Right lobe of liver (tissue), 6 donors: ENCODE results near the gene ABCC9. TPM values are rescaled to one million over a fixed set of nuclear protein-coding genes. Genes with fewer than 3 reads are reported as not detected.

Experiments used
- ATAC-seq, 4 donors: fragments of 200-7000 bp; cut with Tn5 transposase; one replicate each; pipeline ENCODE4 v1.9.1; 2020; ENCODE audit warnings: mild to moderate bottlenecking in 4 of 4, moderate library complexity in 4 of 4
- DNase-seq, 3 donors: peaks; one replicate each; pipeline ENCODE4 v3.0.0-alpha.2; 2020
- H3K27ac ChIP-seq, 3 donors: fragments of 200-600 bp; one replicate each; pipeline ENCODE4 v1.8.0; 2022
- H3K27me3 ChIP-seq, 2 donors: fragments of 200-600 bp; one replicate each; pipeline ENCODE4 v1.8.0; 2022
- H3K36me3 ChIP-seq, 4 donors: fragments of 200-600 bp; sonication (generic) in 1 of 4; one replicate each; pipeline versions ENCODE4 v1.5.1 to v1.8.0; 2017 to 2022; ENCODE audit warnings: control low read depth in 1 of 4
- H3K4me1 ChIP-seq, 4 donors: fragments of 200-600 bp; sonication (generic) in 1 of 4; one replicate each; pipeline versions ENCODE4 v1.5.1 to v1.8.0; 2017 to 2022; ENCODE audit warnings: control low read depth in 1 of 4
- H3K4me3 ChIP-seq, 3 donors: fragments of 200-600 bp; one replicate each; pipeline ENCODE4 v1.8.0; 2022
- H3K9me3 ChIP-seq, 4 donors: fragments of 200-600 bp; sonication (generic) in 1 of 4; one replicate each; pipeline versions ENCODE4 v1.5.1 to v1.8.0; 2017 to 2022; ENCODE audit warnings: control low read depth in 1 of 4
- POLR2A ChIP-seq: fragments of 450-650 bp; IDR thresholded peaks from one replicate; pipeline ENCODE4 v1.6.1; 2017; ENCODE audit warnings: antibody characterized with exemption, mild to moderate bottlenecking
- WGBS: methylation state at CpG from one replicate; pipeline ENCODE4 v1.1.6; 2018; ENCODE audit warnings: low coverage, low lambda C conversion rate; ENCODE audit not compliant: insufficient coverage; ENCODE audit errors: missing lambda C conversion rate; 5-methylcytosine and 5-hydroxymethylcytosine counted together
- intact Hi-C, 2 donors: fragments of 100-400 bp; cut with DNase I; formaldehyde crosslinking; loops; one replicate each; pipeline versions ENCODE4 v1.11.2 to v1.14.1; 2022
- total RNA-seq, 6 experiments: library from RNA; depleted of rRNA in 2 of 6; stranded (reverse); fragments of >200 nt in 2 of 6; fragmentation: NEBNext Ultra II Directional in 3 of 6; extraction: Animal tissue kit (Norgen Biotek cat#: 25700) in 3 of 6; gene quantifications; one replicate each; pipeline versions ENCODE4 v1.1.0 to v1.2.4, GENCODE V29; 2016 to 2023
- TF ChIP-seq, protein P1 (sequence below), 4 donors: fragments of 200-600 bp in 3 of 4; fragments of 450-650 bp in 1 of 4; IDR thresholded peaks; one replicate each; pipeline versions ENCODE4 v1.5.1 to v1.8.0; 2016 to 2022; ENCODE audit warnings: antibody characterized with exemption in 4 of 4, mild to moderate bottlenecking in 2 of 4
- donor health status: DM: no; HTN: yes; CAD: no.
- donor health status: DM: no; HTN: no; CAD: no.
- donor health status: DM: no; HTN: no; CAD: no.
- donor health status: DM: no; HTN: yes; CAD: no.
- donor health status: DM: no; HTN: yes; CAD: no.

Gene ABCC9
- total RNA-seq, 6 experiments from 2014 or later = 26.5 to 71.2 (median 37.1) TPM

DNA sequence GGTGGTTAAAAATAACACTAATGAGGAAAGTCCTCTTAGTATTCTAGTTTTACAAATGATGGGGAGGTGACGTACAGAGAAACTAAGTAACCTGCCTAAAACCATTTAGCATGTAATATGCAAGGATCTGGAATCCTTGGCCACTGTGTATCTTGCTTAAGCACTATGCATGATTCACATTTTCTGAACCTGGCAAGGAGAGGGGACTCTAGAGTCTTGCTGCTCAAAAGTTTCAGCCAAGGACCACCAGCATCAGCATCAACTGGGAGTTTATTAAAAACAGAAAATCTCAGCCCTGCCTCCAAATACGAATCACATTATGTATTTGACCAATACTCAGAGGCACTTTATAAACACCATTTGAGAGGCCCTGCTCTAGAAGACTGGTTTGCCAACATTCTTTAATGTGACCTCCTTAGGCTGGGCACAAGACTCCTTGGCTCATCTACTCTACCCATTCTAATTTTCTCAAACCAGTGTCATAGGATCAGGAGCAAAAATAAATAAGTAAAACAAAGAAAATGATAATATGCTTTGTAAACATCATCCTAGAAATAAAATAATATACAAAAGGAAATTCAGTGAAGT, 52.9 kb downstream of the ABCC9 start:
- H3K36me3 ChIP-seq = no peaks in the 10 kb centered on the region
- H3K4me1 ChIP-seq = peaks cover 0 to 18% (median 0%) of the 10 kb centered on the region in 4 donors
- intact Hi-C loops = no loop called here
- TF ChIP-seq, protein P1, sequence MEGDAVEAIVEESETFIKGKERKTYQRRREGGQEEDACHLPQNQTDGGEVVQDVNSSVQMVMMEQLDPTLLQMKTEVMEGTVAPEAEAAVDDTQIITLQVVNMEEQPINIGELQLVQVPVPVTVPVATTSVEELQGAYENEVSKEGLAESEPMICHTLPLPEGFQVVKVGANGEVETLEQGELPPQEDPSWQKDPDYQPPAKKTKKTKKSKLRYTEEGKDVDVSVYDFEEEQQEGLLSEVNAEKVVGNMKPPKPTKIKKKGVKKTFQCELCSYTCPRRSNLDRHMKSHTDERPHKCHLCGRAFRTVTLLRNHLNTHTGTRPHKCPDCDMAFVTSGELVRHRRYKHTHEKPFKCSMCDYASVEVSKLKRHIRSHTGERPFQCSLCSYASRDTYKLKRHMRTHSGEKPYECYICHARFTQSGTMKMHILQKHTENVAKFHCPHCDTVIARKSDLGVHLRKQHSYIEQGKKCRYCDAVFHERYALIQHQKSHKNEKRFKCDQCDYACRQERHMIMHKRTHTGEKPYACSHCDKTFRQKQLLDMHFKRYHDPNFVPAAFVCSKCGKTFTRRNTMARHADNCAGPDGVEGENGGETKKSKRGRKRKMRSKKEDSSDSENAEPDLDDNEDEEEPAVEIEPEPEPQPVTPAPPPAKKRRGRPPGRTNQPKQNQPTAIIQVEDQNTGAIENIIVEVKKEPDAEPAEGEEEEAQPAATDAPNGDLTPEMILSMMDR (IDR thresholded peaks at IDR 0.05) = no peak
- no peak for TF ChIP-seq POLR2A
- H3K4me3 ChIP-seq = no peak overlapping the region
- DNase-seq (no peak), ATAC-seq (no peak)
- 91% methylated on average over 2 of the region's 2 CpGs for WGBS
- no peaks in the 10 kb centered on the region for H3K9me3 ChIP-seq
- no peak overlapping the region for H3K27ac ChIP-seq
- no peaks in the 10 kb centered on the region for H3K27me3 ChIP-seq

DNA sequence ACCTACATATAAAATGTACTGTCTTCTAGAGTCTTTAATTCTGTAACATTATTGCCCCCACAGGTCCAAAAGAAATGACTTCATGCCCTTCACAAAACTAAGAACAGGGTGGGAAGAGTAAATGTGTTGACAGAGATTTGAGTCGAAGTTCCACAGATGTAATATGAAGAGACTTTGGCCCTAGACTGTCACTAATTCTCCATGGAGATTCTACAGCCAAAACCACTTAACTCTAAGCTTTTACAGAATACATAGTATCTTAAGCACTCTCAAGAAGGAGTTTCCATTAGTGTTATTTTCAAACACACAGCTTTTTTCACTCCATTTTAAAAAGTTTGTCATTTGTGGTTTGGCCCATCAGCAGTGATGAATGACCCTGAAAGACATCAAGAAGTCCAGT, 56.3 kb downstream of the ABCC9 start:
- Histone ChIP-seq H3K4me3 (no peak overlapping the region), H3K4me1 (peaks cover 0 to 38% (median 15%) of the 10 kb centered on the region in 4 donors), H3K27me3 (no peaks in the 10 kb centered on the region), H3K36me3 (no peaks in the 10 kb centered on the region), H3K27ac (no peak overlapping the region), H3K9me3 (no peaks in the 10 kb centered on the region)
- intact Hi-C loops = no loop called here
- ATAC-seq = peak; percentile 18 to 33 (median 28)
- TF ChIP-seq, protein P1 (IDR thresholded peaks at IDR 0.05) = no peak
- TF ChIP-seq POLR2A = no peak
- DNase-seq = no peak
- 33% methylated on average over 1 of the region's 1 CpG for WGBS

DNA sequence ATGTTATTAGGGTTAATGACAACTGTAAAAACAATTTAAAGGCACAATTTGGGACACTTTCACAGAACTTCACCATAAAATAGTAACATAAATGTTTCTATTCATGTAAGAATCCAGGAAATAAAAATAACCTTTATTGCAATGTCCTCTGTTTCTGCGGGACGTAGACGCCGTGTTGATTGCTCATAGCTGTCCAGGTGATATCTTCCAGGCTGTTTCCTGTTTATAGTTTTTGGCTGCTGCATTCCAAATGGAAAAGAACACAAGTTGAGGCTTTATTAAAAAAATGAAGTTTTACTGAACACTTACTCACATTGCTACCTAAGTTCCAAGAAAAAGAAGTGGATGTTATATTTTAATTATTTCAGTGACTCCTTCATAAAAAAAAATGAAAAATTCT, 58.6 kb downstream of the ABCC9 start:
- intact Hi-C loops = no loop called here
- Histone ChIP-seq H3K9me3 (no peaks in the 10 kb centered on the region), H3K27ac (peak overlapping the region in 2 of 3 donors; percentile 21 to 46), H3K36me3 (no peaks in the 10 kb centered on the region), H3K4me3 (no peak overlapping the region), H3K27me3 (no peaks in the 10 kb centered on the region), H3K4me1 (peaks cover 0 to 43% (median 20%) of the 10 kb centered on the region in 4 donors)
- TF ChIP-seq POLR2A = no peak
- TF ChIP-seq, protein P1 (IDR thresholded peaks at IDR 0.05) = no peak
- 52% methylated on average over 4 of the region's 4 CpGs for WGBS
- DNase-seq (no peak), ATAC-seq (peak in 1 of 4 donors; percentile 55)

DNA sequence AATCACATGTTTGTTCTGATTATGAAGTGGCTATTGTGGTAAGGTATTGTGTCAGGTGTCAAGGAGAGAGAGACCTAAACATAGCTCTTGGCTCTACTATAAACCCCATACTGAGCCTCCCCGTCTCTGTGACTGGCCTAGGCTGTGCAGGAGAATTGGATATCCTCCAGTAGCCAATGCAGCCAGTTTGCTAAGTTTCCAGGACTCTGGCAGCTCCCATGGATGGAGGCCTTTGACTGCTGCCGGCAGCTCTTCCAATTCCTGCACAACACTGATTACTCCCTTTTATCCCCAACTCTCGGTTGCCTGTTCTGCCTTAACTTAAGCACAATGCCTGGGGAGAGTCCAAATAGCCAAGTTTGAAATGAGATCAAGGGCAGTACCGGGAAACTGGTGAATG, 59.3 kb downstream of the ABCC9 start:
- WGBS = 14% methylated on average over 4 of the region's 4 CpGs
- no peaks in the 10 kb centered on the region for H3K36me3 ChIP-seq
- peak; percentile 26 to 78 (median 64) for DNase-seq
- TF ChIP-seq POLR2A = no peak
- TF ChIP-seq, protein P1 (IDR thresholded peaks at IDR 0.05) = no peak
- H3K9me3 ChIP-seq = no peaks in the 10 kb centered on the region
- H3K4me3 ChIP-seq = no peak overlapping the region
- H3K27ac ChIP-seq = peak overlapping the region; percentile 7 to 46 (median 21)
- H3K4me1 ChIP-seq = peaks cover 0 to 43% (median 20%) of the 10 kb centered on the region in 4 donors
- intact Hi-C loops = no loop called here
- ATAC-seq = peak; percentile 60 to 84 (median 81)
- H3K27me3 ChIP-seq = no peaks in the 10 kb centered on the region
